Ectodermal cell (in vitro differentiated cells): Measurements from ENCODE around the gene SULT4A1.

Experiments used
- H3K27ac ChIP-seq: 2 replicates; pipeline ENCODE4 v1.7.0; 2013; ENCODE audit warnings: mild to moderate bottlenecking, low read depth, low read length; ENCODE audit not compliant: insufficient read depth, poor library complexity, severe bottlenecking
- H3K27me3 ChIP-seq: 2 replicates; pipeline ENCODE4 v1.7.0; 2013; ENCODE audit warnings: mild to moderate bottlenecking, low read length; ENCODE audit not compliant: insufficient read depth, control insufficient read depth, poor library complexity, severe bottlenecking
- H3K36me3 ChIP-seq: one replicate; pipeline ENCODE4 v1.7.0; 2013; ENCODE audit warnings: low read length; ENCODE audit not compliant: control insufficient read depth, insufficient read depth
- H3K4me1 ChIP-seq: one replicate; pipeline ENCODE4 v1.7.0; 2013; ENCODE audit warnings: low read length; ENCODE audit not compliant: control insufficient read depth, insufficient read depth
- H3K4me3 ChIP-seq: 2 replicates; pipeline ENCODE4 v1.7.0; 2013; ENCODE audit warnings: low read depth, low read length, control low read depth; ENCODE audit not compliant: insufficient read depth
- H3K9me3 ChIP-seq: 2 replicates; pipeline ENCODE4 v1.7.0; 2013; ENCODE audit warnings: mild to moderate bottlenecking, low read length, moderate library complexity; ENCODE audit not compliant: control insufficient read depth
- WGBS, 2 experiments: methylation state at CpG; one replicate each; pipeline ENCODE4 v1.1.7; 2013; ENCODE audit warnings: missing lambda C conversion rate in 2 of 2; 5-methylcytosine and 5-hydroxymethylcytosine counted together

SULT4A1 gene

DNA sequence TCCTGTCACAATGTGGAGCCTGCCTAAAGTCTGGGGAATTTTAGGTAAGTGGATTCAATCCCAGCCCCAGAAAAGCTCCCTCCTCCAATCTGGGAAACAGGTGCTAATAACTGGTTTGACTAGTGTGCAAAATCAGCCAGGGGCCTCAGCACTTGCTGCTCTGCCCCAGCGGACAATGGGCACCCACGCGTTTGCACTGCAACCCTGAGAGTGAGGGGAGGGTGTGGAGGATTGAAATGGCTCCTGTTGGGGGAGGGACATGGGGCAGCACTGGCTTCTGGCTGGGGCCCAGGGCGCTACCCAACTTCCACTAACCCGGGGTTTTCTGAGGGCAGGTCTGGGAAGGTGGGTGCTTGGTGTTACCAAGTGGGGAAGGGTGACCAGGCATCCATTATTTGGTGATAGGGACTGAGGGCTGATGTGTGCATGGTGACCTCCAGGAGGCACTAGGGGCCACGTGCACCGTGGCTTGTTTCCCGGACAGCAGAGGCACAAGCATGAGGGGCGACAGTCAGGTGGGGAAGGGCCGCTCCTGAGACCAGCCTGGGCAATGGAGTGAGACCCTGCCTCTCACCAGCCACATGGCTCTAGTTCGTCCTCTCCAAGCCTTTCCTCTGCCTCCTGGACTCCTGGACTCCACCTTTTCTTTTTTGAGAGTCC lies 33.8 kb upstream of the SULT4A1 start:
- Histone ChIP-seq H3K4me1 (no peaks in the 10 kb centered on the region), H3K36me3 (no peaks in the 10 kb centered on the region), H3K9me3 (no peaks in the 10 kb centered on the region), H3K4me3 (no peak overlapping the region), H3K27ac (no peak overlapping the region), H3K27me3 (peaks cover 29% of the 10 kb centered on the region)
- 76 to 78% methylated on average over 11 of the region's 11 CpGs for WGBS, 2 experiments

- Histone ChIP-seq H3K9me3 (no peaks in the 10 kb centered on the region), H3K4me1 (no peaks in the 10 kb centered on the region), H3K27ac (no peak overlapping the region), H3K27me3 (peaks cover 47% of the 10 kb centered on the region), H3K36me3 (no peaks in the 10 kb centered on the region), H3K4me3 (no peak overlapping the region)
- WGBS, 2 experiments: 94 to 95% methylated on average over 5 of the region's 5 CpGs
Observed at GRCh38 chr22:43894122-43894521, 31.8 kb upstream of the SULT4A1 start.

DNA sequence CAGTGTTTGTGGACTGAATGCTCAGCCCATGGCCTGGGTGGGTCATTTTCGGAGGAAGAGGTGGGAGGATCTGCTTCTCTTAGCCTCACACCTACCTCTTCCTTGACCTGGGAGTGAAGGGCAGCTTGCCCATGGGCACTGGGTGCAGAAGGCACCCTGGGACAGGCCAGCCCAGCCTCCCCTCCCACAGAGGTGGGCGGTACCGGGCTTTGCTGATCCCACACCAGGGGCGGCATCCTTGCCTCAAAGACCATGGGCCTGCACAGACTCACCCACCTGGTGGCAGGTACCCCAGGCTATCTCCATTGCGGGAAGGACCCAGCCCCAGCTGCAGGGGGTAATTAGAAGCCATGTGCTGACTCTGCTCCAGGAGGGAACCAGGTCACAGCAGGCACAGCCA lies 31.0 kb upstream of the SULT4A1 start:
- Histone ChIP-seq H3K9me3 (no peaks in the 10 kb centered on the region), H3K27me3 (peaks cover 47% of the 10 kb centered on the region), H3K36me3 (no peaks in the 10 kb centered on the region), H3K4me1 (no peaks in the 10 kb centered on the region), H3K4me3 (no peak overlapping the region), H3K27ac (no peak overlapping the region)
- WGBS, 2 experiments: 67 to 74% methylated on average over 5 of the region's 5 CpGs

GRCh38 chr22:43892183-43892894 lies 30.0 kb upstream of the SULT4A1 start:
- Histone ChIP-seq H3K27me3 (peaks cover 47% of the 10 kb centered on the region), H3K9me3 (no peaks in the 10 kb centered on the region), H3K4me1 (no peaks in the 10 kb centered on the region), H3K4me3 (peak overlapping the region; percentile 13), H3K36me3 (no peaks in the 10 kb centered on the region), H3K27ac (no peak overlapping the region)
- WGBS, 2 experiments: 59 to 65% methylated on average over 15 of the region's 15 CpGs

- no peaks in the 10 kb centered on the region for H3K9me3 ChIP-seq
- peaks cover 47% of the 10 kb centered on the region for H3K27me3 ChIP-seq
- 2 to 3% methylated on average over 72 of the region's 72 CpGs for WGBS, 2 experiments
- H3K4me1 ChIP-seq: no peaks in the 10 kb centered on the region
- H3K27ac ChIP-seq: no peak within 1 kb of the TSS
- peak within 1 kb of the TSS; percentile 13 for H3K4me3 ChIP-seq
- H3K36me3 ChIP-seq: no peaks in the 10 kb centered on the region
Observed at GRCh38 chr22:43891360-43892182, 29.3 kb upstream of the SULT4A1 start, which contains the start of gene PNPLA5. PNPLA5 (minus strand) TSS chr22:43892013; CDS start chr22:43891880, 133 bp downstream.

- H3K27me3 ChIP-seq: peaks cover 47% of the 10 kb centered on the region
Observed at GRCh38 chr22:43890901-43891331, 28.6 kb upstream of the SULT4A1 start.

GRCh38 chr22:43889860-43890253 lies 27.5 kb upstream of the SULT4A1 start:
- no peaks in the 10 kb centered on the region for H3K4me1 ChIP-seq
- peaks cover 47% of the 10 kb centered on the region for H3K27me3 ChIP-seq
- H3K27ac ChIP-seq: no peak overlapping the region
- H3K36me3 ChIP-seq: no peaks in the 10 kb centered on the region
- no peak overlapping the region for H3K4me3 ChIP-seq
- no peaks in the 10 kb centered on the region for H3K9me3 ChIP-seq
- 63 to 71% methylated on average over 4 of the region's 4 CpGs for WGBS, 2 experiments

More at GRCh38 chr22:43890901-43891331, 28.6 kb upstream of the SULT4A1 start:
- Histone ChIP-seq H3K4me3 (no peak overlapping the region), H3K4me1 (no peaks in the 10 kb centered on the region), H3K27ac (no peak overlapping the region), H3K36me3 (no peaks in the 10 kb centered on the region), H3K9me3 (no peaks in the 10 kb centered on the region)
- 45 to 46% methylated on average over 24 of the region's 24 CpGs for WGBS, 2 experiments

GRCh38 chr22:43889201-43889859 lies 27.0 kb upstream of the SULT4A1 start:
- Histone ChIP-seq H3K9me3 (no peaks in the 10 kb centered on the region), H3K4me1 (no peaks in the 10 kb centered on the region), H3K27ac (no peak overlapping the region), H3K27me3 (peaks cover 47% of the 10 kb centered on the region), H3K4me3 (no peak overlapping the region), H3K36me3 (no peaks in the 10 kb centered on the region)
- 89 to 90% methylated on average over 16 of the region's 16 CpGs for WGBS, 2 experiments

- Histone ChIP-seq H3K4me1 (no peaks in the 10 kb centered on the region), H3K4me3 (no peak overlapping the region), H3K36me3 (no peaks in the 10 kb centered on the region), H3K27me3 (peaks cover 44% of the 10 kb centered on the region), H3K9me3 (no peaks in the 10 kb centered on the region), H3K27ac (no peak overlapping the region)
- WGBS, 2 experiments: 66 to 69% methylated on average over 4 of the region's 4 CpGs
Observed at GRCh38 chr22:43888740-43889139, 26.4 kb upstream of the SULT4A1 start.
